GM18505 (cell line): ENCODE data around the gene RPS27L.

Experiments
- ATAC-seq: cut with Tn5 transposase; IDR thresholded peaks from one replicate; pipeline ENCODE4 v1.9.1; 2021; ENCODE audit not compliant: unreplicated experiment
- POLR2A ChIP-seq: IDR thresholded peaks from 4 replicates; pipeline ENCODE4 v1.6.1; 2011; ENCODE audit warnings: borderline replicate concordance; ENCODE audit not compliant: insufficient read depth, insufficient read length; ENCODE audit errors: extremely low read depth

RPS27L gene

GRCh38 chr15:63145426-63145825 is 11.9 kb downstream of the RPS27L start:
- no peak for ATAC-seq
- no peak for TF ChIP-seq POLR2A

GRCh38 chr15:63140936-63141335 is 16.3 kb downstream of the RPS27L start:
- no peak for TF ChIP-seq POLR2A
- no peak for ATAC-seq

GRCh38 chr15:63136742-63137141 is 20.5 kb downstream of the RPS27L start:
- no peak for TF ChIP-seq POLR2A
- no peak for ATAC-seq

GRCh38 chr15:63135804-63136203 is 21.5 kb downstream of the RPS27L start:
- TF ChIP-seq POLR2A, result no peak
- no peak for ATAC-seq

- ATAC-seq, result no peak
- no peak for TF ChIP-seq POLR2A
Observed at GRCh38 chr15:63135281-63135680, 22.0 kb downstream of the RPS27L start.

GRCh38 chr15:63134245-63134985 is 22.9 kb downstream of the RPS27L start:
- no peak for TF ChIP-seq POLR2A
- ATAC-seq, result no peak

- no peak for TF ChIP-seq POLR2A
- ATAC-seq, result no peak
Observed at GRCh38 chr15:63133786-63134185, 23.5 kb downstream of the RPS27L start.

- TF ChIP-seq POLR2A, result no peak
- no peak for ATAC-seq
Observed at GRCh38 chr15:63126726-63127125, 30.6 kb downstream of the RPS27L start.

GRCh38 chr15:63124506-63124905 is 32.8 kb downstream of the RPS27L start:
- no peak for TF ChIP-seq POLR2A

GRCh38 chr15:63122002-63122875 is 35.0 kb downstream of the RPS27L start:
- TF ChIP-seq POLR2A, result no peak
- ATAC-seq, result peak; percentile 79

More at GRCh38 chr15:63124506-63124905, 32.8 kb downstream of the RPS27L start:
- ATAC-seq, result no peak

- ATAC-seq, result peak; percentile 67
- peak; percentile 53 for TF ChIP-seq POLR2A
Observed at GRCh38 chr15:63121382-63122001, 35.8 kb downstream of the RPS27L start, which contains the start of gene LACTB. TSS of gene LACTB (plus strand) at chr15:63121861. CDS start at chr15:63121872, 11 bp downstream.

GRCh38 chr15:63118854-63119253 is 38.4 kb downstream of the RPS27L start:
- ATAC-seq, result no peak
- no peak for TF ChIP-seq POLR2A

- TF ChIP-seq POLR2A, result no peak
Observed at GRCh38 chr15:63114465-63114864, 42.8 kb downstream of the RPS27L start.

More at GRCh38 chr15:63114465-63114864, 42.8 kb downstream of the RPS27L start:
- ATAC-seq, result no peak
